Adipose tissue (tissue), 3 donors: ENCODE measurements around the gene GALNT13. TPM values are rescaled to one million over a fixed set of nuclear protein-coding genes. Genes with fewer than 3 reads are reported as not detected.
"Not testable (repeated sequence)": the region's sequence is repeated elsewhere in the genome, so short reads cannot be mapped to it uniquely, and the experiment has no call there.

Source experiments
- H3K27ac ChIP-seq: one replicate; pipeline ENCODE4 v1.5.1; 2013; ENCODE audit warnings: low read depth, low read length
- WGBS, 3 donors: extraction: QIAGEN DNeasy Blood & Tissue Kit; methylation state at CpG; one replicate each; pipeline ENCODE4 v1.1.7; 2013; 5-methylcytosine and 5-hydroxymethylcytosine counted together
- polyA plus RNA-seq, 3 donors: library from polyadenylated mRNA; stranded (reverse); fragments of 200-250 nt; gene quantifications; one replicate each; pipeline ENCODE4 v1.2.3, GENCODE V29; 2013
- donor health status: healthy with polysubstance abuse.
- donor health status: Bipolar disorder and iron deficiency.
- donor health status: healthy.

Gene GALNT13
- polyA plus RNA-seq, 3 donors = 0.23 to 3.9 (median 1.6) TPM

DNA sequence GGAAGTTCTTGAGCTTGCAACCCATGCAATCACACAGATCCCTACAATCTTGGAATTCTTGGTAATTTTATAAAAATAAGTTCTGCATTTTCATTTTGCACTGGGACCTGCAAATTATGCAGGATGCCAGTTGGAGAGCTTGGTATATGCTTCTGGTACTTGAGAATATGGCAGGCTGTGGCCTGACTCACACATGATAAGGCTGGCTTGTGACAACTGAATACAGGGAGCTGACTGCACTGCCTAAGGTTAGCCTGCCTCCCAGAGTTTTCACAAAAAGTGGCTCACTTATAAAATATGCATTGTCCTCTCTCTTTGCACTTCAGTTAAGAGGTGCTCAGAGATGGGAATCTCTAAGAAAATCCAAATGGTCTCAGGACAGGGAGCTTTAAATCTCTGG, 561.3 kb downstream of the GALNT13 start:
- no peak overlapping the region for H3K27ac ChIP-seq

DNA sequence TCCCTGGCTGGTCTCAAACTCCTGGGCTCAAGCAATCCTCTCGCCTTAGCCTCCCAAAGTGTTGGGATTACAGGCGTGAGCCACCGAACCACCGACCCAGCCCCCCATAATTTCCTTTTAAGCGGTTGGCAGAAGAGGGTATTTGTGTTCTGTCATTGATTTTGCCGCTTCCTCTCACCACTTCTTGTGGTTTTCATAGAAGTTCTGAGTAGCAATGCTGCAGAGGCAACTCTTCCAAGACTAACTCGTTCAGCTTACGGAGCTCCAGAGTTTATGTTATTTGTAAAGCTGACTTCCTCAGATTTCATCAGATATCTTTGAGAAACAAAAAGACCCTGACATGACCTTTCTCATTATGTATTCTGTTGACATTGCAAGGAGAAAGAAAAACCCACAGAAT, 565.4 kb downstream of the GALNT13 start:
- WGBS, 3 donors = 43 to 63% (median 48%) methylated on average over 8 of the region's 8 CpGs
- H3K27ac ChIP-seq = no peak overlapping the region

GRCh38 chr2:154439156-154439555, 567.4 kb downstream of the GALNT13 start:
- 16 to 32% (median 29%) methylated on average over 2 of the region's 2 CpGs for WGBS, 3 donors
- H3K27ac ChIP-seq = no peak overlapping the region

DNA sequence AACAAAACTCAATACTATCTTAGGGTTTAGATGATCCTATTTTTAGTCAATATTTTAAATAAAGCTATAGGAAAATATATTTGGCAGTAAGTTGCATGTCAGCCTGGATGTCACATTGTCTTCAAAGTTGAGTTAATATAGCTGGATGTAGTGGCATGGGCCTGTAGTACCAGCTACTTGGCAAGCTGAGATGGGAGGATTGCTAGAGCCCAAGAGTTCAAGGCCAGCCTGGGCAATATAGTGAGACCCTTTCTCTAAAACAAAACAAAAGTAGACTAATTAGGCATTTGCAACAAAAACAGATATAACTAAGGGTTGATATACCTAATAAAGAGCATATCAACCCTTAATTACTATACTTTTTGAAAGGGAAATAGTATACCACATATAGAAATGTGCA, 572.2 kb downstream of the GALNT13 start:
- no peak overlapping the region for H3K27ac ChIP-seq

DNA sequence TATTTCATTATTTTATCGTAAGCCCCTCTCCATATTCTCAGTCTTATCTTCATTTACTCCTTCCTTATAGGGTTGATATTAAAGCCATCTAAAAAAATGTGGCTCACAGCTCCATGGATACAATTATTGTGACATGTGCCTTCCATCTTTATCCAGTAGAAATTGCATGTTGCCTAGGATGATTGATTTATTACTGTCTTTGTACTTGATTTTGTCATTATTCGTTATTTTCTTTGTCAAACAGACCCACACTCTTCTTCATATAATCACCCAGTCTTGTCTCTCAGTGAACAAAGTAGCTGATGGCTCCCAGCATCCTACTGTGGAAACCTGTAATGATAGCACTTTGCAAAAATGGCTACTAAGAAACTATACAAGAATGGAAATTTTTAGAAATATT, 574.6 kb downstream of the GALNT13 start:
- 63 to 83% (median 64%) methylated on average over 2 of the region's 2 CpGs for WGBS, 3 donors

DNA sequence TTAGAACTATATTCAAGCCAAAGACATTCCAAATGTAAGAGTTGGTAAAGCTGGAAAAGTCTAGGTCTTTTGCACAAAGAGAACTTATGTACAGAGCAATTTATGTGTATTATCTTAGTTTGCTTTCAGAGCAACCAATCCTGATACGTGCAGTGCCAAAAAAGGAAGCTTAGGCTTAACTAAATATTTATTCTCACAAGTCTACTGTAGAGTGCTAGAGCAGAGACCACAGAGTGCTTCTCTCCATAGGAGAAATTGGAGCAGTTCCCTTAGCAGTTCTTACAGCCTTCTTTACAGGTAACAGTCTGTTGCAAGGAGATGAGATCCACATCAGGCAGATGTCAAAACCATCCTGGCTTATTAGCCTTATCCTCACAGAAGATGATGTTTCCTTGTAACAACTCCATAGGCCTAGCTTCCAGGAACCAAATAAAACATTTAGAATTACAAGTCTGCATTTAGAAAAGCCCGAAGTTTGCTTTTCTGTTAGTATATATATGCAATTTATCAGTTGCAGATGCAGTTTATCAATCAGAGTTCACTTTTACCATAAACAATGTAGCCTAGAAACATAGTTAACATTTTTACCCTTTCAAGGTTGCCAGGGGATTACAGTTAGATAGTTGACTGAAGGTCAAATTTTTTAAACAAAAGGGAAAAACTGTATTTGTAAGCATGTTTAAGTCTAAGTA, 576.2 kb downstream of the GALNT13 start:
- H3K27ac ChIP-seq = no peak overlapping the region
- 32 to 80% (median 71%) methylated on average over 2 of the region's 2 CpGs for WGBS, 3 donors

More for the DNA sequence above, 574.6 kb downstream of the GALNT13 start:
- H3K27ac ChIP-seq = no peak overlapping the region

DNA sequence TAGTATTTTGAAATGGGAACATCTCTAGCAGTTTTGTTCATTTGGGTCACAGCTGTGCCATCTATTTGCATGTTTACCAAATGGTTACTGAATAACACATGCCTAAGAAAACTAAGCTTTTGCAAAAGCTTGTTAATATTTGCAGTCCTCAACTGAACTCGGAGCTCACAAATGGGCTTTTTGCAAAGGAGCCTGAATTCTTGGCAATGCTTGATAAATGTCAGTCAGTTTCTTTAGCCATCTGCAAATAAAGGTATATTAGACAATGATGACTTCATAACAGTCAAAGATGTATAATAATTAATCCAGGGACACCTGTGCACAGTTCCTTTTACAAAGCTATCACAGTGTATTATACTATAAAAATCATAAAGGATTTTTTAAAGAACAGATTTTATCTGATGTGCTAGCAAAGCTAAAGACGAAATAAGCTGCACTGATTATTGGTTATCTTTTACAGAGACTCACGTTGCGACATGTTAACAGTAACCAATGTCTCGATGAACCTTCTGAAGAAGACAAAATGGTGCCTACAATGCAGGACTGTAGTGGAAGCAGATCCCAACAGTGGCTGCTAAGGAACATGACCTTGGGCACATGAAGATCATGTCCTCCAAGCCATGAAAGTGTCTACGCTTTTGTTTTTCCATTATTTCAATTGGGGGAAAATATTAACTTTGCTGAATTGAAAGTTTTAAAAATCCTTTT, 578.4 kb downstream of the GALNT13 start:
- no peak overlapping the region for H3K27ac ChIP-seq
- 46 to 78% (median 75%) methylated on average over 6 of the region's 6 CpGs for WGBS, 3 donors

DNA sequence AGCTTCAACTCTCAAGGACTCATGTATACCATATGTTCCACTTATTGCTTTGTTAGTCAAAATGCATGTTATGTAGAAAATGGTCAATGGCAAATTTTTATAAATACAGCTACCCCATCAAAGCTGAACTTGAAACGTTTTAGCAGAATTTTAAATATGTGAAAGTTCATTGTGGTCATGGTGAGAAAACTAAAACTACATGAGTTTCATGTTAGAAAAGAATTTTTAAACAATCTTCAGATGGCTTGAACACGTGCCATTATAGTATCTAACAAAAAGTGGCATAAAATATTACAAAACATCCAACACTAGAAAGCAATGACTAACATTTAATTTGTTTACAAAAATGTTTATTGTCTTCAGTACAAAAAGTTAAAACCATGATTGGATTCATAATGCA, 580.7 kb downstream of the GALNT13 start:
- 54 to 58% (median 56%) methylated on average over 2 of the region's 2 CpGs for WGBS, 3 donors
- no peak overlapping the region for H3K27ac ChIP-seq

DNA sequence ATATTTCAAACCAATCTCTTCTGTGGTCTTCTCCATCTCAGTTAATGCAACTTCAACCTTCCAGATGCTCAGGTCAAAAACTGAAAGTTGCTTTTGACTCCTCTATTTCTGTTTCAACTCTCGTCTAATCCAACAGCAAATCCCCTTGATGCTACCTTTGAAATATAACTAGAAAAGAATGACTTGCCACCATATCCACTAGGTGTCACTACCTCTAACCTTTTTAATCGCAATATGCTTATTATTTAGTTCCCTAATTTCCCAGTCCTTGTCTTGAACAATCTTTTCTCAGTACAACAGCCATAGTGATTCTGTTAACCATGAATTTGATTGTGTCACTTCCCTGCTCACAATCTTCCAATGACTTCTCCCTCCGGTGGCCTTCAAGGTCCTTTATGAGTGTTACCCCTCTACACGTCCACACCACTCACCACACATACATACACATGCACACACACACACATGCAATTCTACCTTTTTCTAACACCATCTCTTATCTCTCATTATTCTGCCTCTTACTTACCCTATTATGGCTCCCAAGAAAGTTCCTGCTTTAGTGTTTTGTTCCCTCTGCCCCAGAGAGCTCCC, 581.3 kb downstream of the GALNT13 start:
- H3K27ac ChIP-seq = no peak overlapping the region
- 52 to 60% (median 53%) methylated on average over 4 of the region's 4 CpGs for WGBS, 3 donors

GRCh38 chr2:154455166-154455565, 583.4 kb downstream of the GALNT13 start:
- WGBS, 3 donors = 93 to 97% (median 95%) methylated on average over 4 of the region's 4 CpGs
- no peak overlapping the region for H3K27ac ChIP-seq

DNA sequence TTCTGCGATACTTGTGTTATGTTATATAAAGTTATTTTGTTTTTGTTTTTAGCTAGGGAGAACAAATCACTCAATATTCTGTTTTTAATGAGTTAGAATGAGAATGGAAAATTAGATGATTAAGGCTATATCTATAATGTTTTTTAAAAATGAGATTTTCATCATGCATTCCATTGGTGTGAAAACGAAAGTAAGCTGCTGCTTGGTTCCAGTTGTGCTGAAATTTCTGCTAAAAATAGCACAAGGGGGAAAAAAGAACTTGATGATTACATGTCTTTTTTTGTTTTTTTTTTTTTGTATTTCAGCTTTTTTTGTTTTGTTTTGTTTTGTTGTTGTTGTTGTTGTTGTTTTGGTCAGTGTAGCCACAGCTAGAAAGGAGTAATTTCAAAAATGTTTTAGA, 584.1 kb downstream of the GALNT13 start:
- no peak overlapping the region for H3K27ac ChIP-seq
- WGBS, 3 donors = 31 to 57% (median 33%) methylated on average over 2 of the region's 2 CpGs

DNA sequence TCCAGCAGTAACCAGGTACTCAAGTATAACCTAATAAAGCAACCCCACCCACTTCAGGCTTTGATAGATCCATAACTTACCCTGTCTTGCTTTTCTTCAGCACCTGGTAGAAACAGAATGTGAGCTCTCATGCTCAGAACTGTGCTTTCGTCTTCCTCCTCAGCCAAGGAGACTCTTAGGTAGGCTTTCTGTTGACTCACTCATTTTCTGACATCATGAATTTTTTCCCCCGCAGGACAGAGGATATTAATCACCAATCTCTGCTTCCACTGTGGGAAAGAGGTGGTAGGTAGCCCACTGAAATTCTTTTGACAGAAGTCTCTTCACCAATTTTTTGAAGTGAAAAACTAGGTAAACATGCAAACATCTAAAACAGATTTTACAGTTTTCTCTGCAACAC, 585.6 kb downstream of the GALNT13 start:
- WGBS, 3 donors = 68 to 81% (median 80%) methylated on average over 2 of the region's 2 CpGs
- no peak overlapping the region for H3K27ac ChIP-seq

DNA sequence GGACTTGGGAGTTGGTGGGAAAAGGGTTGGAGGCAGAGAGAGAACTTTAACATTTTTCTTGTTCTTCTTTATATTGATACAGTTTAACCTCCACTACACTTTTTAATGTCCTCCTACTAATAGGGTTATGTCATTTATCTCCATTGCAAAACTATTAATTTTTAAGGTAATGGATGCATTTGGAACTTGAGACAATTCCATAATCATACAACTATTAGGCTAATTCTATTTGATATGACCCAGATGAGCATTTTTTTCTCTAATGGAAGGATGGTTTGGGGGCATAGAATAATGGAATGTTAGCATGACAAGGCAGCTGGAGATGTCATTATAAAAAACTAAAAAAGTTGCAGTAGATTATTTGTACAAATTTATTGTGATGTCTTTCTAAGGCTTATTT, 587.6 kb downstream of the GALNT13 start:
- H3K27ac ChIP-seq = no peak overlapping the region

GRCh38 chr2:154462634-154463033, 590.9 kb downstream of the GALNT13 start:
- WGBS, 3 donors = 46 to 82% (median 81%) methylated on average over 5 of the region's 5 CpGs
- H3K27ac ChIP-seq = no peak overlapping the region

- WGBS, 3 donors = 75 to 84% (median 80%) methylated on average over 4 of the region's 4 CpGs
- H3K27ac ChIP-seq = no peak overlapping the region
These were observed 594.5 kb downstream of the GALNT13 start for GRCh38 chr2:154466226-154466625.

DNA sequence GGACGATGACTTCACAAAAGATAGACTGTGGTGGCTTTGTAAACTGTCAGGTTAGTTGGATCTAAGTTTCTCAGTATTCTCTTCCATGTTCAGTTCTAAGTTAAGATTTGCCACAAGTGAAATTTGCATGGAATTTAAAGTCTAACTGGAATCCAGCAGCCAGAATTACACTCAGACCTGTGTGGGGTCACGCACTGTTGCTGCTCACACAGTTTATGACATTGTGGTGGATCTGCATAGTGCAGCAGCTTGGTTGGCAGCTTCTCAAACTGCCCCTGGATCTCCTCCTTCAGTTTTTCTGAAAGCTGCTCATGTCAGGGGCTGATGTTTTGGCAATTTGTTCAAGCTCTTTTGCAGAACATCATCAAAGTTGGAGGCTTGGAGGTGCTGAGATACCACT, 598.7 kb downstream of the GALNT13 start:
- 80 to 91% (median 85%) methylated on average over 2 of the region's 2 CpGs for WGBS, 3 donors
- no peak overlapping the region for H3K27ac ChIP-seq

DNA sequence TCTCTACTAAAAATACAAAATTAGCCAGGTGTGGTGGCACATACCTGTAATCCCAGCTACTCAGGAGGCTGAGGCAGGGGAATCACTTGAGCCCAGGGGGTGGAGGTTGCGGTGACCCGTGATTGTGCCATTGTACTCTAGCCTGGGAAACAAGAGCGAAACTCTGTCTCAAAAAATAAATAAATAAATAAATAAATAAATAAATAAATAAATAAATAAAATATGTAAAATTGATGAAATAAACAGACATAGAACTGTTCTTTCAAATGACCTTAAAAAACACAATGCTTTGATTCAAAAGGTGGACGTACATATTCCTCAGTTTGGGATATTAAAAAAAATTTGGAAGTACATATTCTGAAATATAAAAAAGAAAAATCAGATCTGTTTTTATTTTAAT, 599.8 kb downstream of the GALNT13 start:
- not testable (repeated sequence) for H3K27ac ChIP-seq
- 94 to 99% (median 95%) methylated on average over 4 of the region's 4 CpGs for WGBS, 3 donors

DNA sequence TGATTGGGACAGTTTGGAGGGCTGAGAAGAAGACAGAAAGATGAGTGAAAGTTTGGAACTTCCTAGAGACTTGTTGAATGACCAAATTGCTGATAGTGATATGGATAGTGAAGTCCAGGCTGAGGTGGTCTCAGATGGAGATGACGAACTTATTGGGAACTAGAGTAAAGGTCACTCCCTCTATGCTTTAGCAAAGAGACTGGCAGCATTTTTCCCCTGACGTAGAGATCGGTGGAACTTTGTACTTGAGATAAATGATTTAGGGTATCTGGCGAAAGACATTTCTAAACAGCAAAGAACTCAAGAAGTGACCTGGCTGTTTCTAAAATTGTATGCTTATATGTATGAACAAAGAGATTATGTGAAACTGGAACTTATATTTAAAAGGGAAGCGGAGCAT, 605.6 kb downstream of the GALNT13 start:
- H3K27ac ChIP-seq = no peak overlapping the region
- WGBS, 3 donors = 73 to 92% (median 83%) methylated on average over 5 of the region's 5 CpGs

DNA sequence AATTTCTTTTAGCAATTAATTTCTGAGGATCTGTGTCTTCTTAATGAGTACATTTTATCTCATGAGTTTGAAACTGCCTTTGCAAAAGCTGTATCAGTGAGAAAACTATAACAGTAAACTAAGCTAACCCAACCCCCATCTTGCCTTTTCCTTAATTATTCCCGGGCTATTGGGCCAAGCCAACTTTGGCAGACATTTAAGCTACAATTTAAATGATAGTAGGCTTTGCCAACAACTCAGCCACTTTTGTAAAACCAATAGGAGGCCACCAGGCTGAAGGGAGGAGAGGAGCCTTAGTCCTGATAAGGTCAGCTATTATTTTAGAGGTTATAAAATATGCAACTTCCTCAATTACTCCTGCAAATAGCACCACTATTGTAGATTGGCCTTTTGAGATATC, 608.8 kb downstream of the GALNT13 start:
- H3K27ac ChIP-seq = no peak overlapping the region
- WGBS, 3 donors = 43 to 74% (median 63%) methylated on average over 1 of the region's 1 CpG

DNA sequence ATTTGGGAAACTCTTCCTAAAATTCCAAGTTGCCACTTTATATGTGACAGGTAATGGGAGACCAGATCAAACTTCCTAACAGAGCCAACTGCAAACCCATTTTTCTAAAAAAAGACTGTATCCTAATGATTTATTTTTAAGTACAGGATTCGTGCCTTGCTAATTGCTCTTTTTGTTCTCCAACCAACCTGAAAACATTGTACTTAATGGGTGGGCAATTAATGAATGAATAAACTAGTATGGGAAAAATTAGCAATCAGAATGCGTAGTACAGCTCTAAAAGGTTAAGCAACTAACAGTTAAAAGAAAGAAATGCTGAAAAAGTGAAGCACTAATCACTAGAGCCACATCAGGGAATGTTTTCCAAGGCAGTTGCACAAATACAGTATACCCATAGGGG, 609.6 kb downstream of the GALNT13 start:
- no peak overlapping the region for H3K27ac ChIP-seq
- WGBS, 3 donors = 67 to 80% (median 78%) methylated on average over 2 of the region's 2 CpGs
